CD4-positive, alpha-beta T cell treated with Interferon alpha-2 for 1 hour (primary cell): ENCODE measurements around the gene GPR161.
"Not testable (repeated sequence)": the region's sequence is repeated elsewhere in the genome, so short reads cannot be mapped to it uniquely, and the experiment has no call there.

Experiments
- DNase-seq, 2 donors: peaks; one replicate each; pipeline ENCODE4 v3.0.0-alpha.2; 2020 to 2022

Gene GPR161

DNA sequence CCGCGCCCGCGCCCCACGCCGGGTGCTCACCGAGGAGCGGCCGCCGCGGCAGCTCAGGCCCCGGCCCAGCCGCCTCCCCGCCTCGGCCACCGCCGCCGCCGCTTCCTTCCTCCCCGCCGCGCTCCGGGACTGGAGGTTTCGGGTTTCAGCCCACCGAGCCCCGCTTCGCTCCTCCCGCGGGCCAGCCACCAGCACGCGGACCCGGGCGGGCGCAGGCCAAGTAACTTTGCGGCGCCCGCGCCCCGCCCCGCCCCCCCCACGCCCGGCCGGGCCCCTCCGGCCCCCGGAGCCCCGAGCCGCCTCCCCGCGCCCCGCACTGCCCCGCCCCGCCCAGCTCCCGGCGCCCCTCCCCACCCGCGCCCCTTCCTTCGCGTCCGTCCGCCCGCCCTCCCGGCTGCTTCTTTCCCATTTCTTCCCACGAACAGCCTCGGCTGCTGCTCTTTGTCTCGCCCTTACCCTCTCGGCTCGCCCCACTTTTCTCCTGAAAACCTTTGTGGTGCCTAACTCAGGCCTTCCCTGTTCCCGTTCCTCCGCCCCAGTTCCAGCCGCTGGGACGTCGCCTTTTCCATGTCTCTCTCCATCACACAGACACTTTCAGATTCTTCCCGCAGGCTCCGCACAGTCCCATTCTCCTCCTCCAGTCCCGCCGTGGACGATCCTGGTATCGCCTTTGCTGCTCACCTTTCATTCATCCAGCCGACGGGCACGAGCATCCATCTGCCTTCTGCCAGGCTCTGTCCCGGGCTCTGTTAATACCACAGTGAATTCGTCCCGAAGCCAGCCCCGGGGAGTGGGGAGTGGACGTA, at the start of gene GPR161:
Gene GPR161 (minus strand): TSS at position 222 of the 806 bp plus-strand sequence. CDS start 32,080 bp downstream, outside the sequence.
- peak in 1 of 2 donors; percentile 25 for DNase-seq

- DNase-seq = not testable (repeated sequence)
Observed at GRCh38 chr1:168181063-168181720, 44.5 kb upstream of the GPR161 start.

- DNase-seq = no peak
Observed at GRCh38 chr1:168180148-168180524, 43.4 kb upstream of the GPR161 start.

- no peak for DNase-seq
Observed at GRCh38 chr1:168179438-168180147, 42.9 kb upstream of the GPR161 start.

GRCh38 chr1:168178638-168179437, 42.1 kb upstream of the GPR161 start, which contains the start of gene TIPRL:
TIPRL (plus strand) TSS chr1:168178962; CDS start chr1:168179078, 116 bp downstream.
- peak; percentile 93 to 95 for DNase-seq

DNA sequence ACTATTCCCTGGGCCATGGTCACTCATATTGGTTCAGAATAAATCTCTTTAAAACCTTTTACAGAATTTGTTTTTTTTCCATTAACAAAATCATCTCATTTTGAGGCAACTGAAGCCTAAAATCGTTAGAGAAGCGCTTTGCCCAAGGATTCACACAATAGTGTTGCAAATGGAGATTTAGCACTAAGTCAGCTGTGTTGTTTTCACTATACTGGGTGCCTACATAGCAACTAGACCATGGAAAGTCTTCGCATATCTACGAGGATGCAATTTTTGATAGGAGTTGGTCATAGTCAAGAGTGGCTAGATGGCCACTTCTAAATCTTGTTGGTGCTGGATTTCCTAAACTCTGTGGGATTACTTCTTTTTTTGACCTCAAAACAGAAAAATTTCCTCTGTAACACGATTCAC, 41.5 kb upstream of the GPR161 start:
- no peak for DNase-seq

- no peak for DNase-seq
Observed at GRCh38 chr1:168172250-168172915, 35.7 kb upstream of the GPR161 start.

GRCh38 chr1:168170564-168171508, 34.1 kb upstream of the GPR161 start:
- no peak for DNase-seq

GRCh38 chr1:168167806-168168205, 31.1 kb upstream of the GPR161 start:
- no peak for DNase-seq

- DNase-seq = no peak
Observed at GRCh38 chr1:168164771-168165170, 28.0 kb upstream of the GPR161 start.

DNA sequence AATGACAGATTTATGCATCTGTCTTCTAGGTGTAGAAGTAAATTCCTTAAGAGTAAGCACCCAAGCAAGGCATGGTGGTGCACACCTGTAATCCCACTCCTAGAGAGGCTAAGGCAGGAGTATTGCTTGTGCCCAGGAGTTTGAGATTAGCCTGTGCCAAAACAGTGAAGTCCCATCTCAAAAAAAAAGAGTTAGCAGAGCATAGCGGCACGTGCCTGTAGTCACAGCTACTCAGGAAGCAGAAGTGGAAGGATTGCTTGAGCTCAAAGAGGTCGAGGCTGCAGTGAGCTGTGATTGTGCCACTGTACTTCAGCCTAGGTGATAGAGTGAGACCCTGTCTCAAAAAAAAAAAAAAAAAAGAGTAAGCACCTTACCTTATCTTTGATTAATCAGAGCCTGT, 26.9 kb upstream of the GPR161 start:
- no peak for DNase-seq

DNA sequence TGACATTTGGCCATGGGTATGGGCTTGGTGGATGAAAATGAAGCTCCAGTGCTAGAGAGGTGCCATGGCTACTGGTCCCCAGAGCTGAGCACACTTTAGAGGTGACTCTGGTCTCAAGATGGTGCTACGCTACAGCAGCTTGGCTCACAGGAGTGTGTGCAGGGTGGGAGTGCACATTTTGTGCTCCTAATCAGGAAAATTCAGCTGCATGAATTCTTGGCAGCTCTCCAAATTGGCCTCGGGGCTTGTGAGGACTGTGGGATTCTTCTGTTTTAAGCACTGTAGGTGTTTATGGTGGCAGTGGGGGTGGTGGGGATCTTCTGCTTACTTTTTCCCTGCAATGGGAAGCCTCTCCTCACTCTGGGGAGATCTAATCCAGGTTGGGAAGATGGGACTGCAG, 24.7 kb upstream of the GPR161 start:
- DNase-seq = no peak

DNA sequence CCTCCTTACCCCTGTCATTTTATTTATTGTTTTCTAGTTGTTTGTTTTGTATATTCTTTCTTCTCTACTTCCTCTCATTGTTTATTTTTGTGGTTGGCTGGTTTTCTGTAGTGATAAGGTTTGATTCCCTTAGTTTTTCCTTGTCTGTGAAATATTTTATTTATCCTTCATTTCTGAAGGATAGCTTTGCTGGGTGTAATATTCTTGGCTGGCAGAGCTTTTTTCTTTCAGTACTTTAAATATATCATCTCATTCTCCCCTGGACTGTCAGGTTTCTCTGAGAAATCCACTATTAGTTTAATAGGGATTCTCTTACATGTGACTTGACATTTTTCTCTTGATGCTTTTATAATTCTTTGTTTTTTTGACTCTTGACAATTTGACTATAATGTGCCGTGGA, 23.2 kb upstream of the GPR161 start:
- no peak for DNase-seq

- no peak for DNase-seq
Observed at GRCh38 chr1:168159251-168159650, 22.5 kb upstream of the GPR161 start.

DNA sequence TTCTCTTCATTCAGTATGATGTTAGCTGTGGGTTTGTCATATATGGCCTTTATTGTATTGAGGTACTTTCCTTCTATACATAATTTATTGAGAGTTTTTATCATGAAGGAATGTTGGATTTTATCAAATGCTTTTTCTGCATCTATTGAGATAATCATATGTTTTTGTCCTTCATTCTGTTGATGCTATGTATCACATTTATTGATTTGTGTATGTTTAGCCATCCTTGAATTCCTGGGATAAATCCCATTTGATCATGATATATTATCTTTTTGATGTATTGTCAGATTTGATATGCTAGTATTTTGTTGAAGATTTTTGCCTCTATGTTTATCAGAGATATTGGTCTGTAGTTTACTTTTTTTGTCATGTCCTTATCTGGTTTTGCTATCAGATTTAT, 20.9 kb upstream of the GPR161 start:
- DNase-seq = no peak

DNA sequence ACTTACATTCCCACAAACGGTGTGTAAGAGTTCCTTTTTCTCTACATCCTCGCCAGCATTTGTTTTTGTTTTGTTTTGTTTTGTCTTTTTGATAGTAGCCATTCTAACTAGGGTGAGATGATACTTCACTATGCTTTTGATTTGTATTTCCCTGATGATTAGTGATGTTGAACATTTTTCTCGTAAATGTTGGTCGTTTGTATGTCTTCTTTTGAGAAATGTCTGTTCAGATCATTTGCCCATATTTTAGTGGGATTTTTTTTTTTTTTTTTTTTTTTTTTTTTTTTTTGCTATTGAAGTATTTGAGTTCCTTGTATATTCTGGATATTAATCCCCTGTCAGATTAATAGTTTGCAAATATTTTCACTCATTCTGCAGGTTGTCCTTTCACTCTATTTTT, 19.2 kb upstream of the GPR161 start:
- DNase-seq = no peak

DNA sequence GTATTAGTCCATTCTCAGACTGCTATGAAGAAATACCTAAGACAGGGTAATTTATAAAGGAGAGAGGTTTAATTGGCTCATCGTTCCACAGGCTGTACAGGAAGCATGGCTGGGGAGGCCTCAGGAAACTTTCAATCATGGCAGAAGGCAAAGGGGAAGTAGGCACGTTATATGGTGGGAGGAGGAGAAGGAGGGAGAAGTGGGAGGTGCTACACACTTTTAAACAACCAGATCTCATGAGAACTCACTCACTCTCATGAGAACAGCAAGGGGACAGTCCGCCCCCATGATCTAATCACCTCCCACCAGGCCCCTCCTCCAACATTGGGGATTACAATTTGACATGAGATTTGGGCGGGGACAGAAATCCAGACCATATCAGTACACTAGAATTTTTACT, 18.0 kb upstream of the GPR161 start:
- DNase-seq = not testable (repeated sequence)

DNA sequence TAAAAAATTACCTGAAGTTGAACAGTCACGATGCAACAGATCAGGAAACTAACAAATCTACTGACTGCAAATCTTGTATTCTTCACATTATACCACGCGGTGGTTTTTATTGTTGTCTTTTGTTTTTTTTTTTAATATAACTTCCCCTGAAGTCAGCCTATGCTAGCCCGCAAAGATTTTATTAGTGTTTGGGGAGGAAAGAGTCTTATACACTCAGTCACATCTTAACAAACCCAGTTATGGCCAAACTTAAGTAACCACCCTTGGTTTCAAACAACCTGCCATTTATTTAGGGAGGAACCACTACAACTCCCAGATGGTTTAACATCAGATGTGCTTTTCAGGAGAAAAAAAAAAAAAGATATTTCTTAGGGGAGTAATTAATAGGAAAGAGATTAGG, 15.2 kb upstream of the GPR161 start:
- no peak for DNase-seq

DNA sequence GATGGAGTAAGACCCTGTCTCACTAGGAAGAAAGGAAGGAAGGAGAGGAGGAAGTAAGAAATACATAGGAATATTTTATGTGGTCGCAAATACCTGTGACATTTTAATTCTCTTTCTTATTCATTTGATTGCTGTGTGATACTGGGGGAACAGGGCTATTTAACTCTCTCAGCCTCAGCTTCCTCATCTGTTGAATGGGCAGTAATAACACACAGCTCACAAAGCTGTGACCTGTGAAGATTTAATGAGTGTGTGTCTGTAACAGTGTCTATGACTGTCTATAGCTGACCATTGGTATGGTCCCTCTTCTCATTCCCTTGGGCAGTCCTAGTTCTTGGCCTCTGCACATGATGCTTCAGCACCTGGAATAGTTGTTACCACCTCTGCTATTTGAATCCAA, 13.6 kb upstream of the GPR161 start:
- DNase-seq = no peak

DNA sequence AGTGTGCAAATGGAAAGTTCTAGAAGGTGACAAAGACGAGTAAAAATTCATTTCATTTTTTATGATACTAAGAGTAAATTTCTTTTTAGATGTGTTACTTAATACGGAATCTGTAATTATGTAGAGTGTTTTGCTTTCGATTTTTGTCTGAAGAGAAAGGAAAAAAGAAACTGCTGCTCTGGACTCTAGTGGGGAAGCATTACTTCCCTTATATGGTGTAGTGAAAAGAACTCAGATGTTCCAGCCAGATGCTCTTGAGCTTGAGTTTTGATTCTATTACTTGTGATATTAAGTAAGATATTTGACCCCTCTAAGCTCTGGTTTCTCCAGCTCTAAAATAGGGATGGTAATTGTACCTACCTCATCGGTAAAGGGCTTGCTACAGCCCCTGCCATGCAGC, 12.2 kb upstream of the GPR161 start:
- DNase-seq = peak in 1 of 2 donors; percentile 14

GRCh38 chr1:168146626-168147025, 9.9 kb upstream of the GPR161 start:
- DNase-seq = no peak
